Bronchial epithelial cell (primary cell): ENCODE data around the gene SLCO4A1. TPM values are rescaled to one million over a fixed set of nuclear protein-coding genes. Genes with fewer than 3 reads are reported as not detected.
"Not testable (repeated sequence)": the region's sequence is repeated elsewhere in the genome, so short reads cannot be mapped to it uniquely, and the experiment has no call there.

ENCODE experiments used
- DNase-seq: peaks from one replicate; pipeline ENCODE4 v3.0.0-alpha.2; 2010; ENCODE audit warnings: low read depth
- FAIRE-seq: peaks from 2 replicates; lab custom pipeline; 2011; peaks lifted over from hg19 to GRCh38; lab: Jason Lieb, UNC
- H3K27me3 ChIP-seq: 2 replicates; pipeline ENCODE4 v1.5.1; 2011; ENCODE audit warnings: low read length; ENCODE audit not compliant: control insufficient read depth, insufficient read depth
- H3K36me3 ChIP-seq: 2 replicates; pipeline ENCODE4 v1.5.1; 2011; ENCODE audit warnings: low read length; ENCODE audit not compliant: control insufficient read depth, insufficient read depth
- H3K4me3 ChIP-seq: 2 replicates; pipeline ENCODE4 v1.5.1; 2011; ENCODE audit warnings: mild to moderate bottlenecking, low read depth, low read length, control low read depth
- CTCF ChIP-seq: IDR thresholded peaks from 2 replicates; pipeline ENCODE4 v1.5.1; 2011; ENCODE audit warnings: mild to moderate bottlenecking, moderate library complexity, low read length, control low read depth, inconsistent platforms; ENCODE audit not compliant: insufficient read depth, severe bottlenecking
- total RNA-seq: library from RNA; depleted of rRNA; stranded (reverse); fragments of >200 nt; gene quantifications from 2 replicates; pipeline ENCODE4 v1.2.1, GENCODE V29; 2014

The SLCO4A1 gene
- total RNA-seq, 1 donor from 2014 or later, result 1.6 TPM

- DNase-seq (no peak), FAIRE-seq (peak; percentile 79)
- H3K36me3 ChIP-seq, result no peaks in the 10 kb centered on the region
- TF ChIP-seq CTCF, result no peak
- no peak overlapping the region for H3K4me3 ChIP-seq
- H3K27me3 ChIP-seq, result peaks cover 13% of the 10 kb centered on the region
These were observed 37.8 kb downstream of the SLCO4A1 start for GRCh38 chr20:62679978-62680589.

GRCh38 chr20:62682912-62683517 is 40.7 kb downstream of the SLCO4A1 start:
- Histone ChIP-seq H3K27me3 (peaks cover 13% of the 10 kb centered on the region), H3K4me3 (no peak overlapping the region), H3K36me3 (no peaks in the 10 kb centered on the region)
- TF ChIP-seq CTCF, result no peak
- DNase-seq (no peak), FAIRE-seq (no peak)

GRCh38 chr20:62683660-62684322 is 41.5 kb downstream of the SLCO4A1 start:
- peaks cover 13% of the 10 kb centered on the region for H3K27me3 ChIP-seq
- not testable (repeated sequence) for DNase-seq, FAIRE-seq, H3K36me3 ChIP-seq, H3K4me3 ChIP-seq

GRCh38 chr20:62684981-62685380 is 42.7 kb downstream of the SLCO4A1 start:
- FAIRE-seq, result no peak
- Histone ChIP-seq H3K36me3 (no peaks in the 10 kb centered on the region), H3K27me3 (peaks cover 13% of the 10 kb centered on the region), H3K4me3 (no peak overlapping the region)
- TF ChIP-seq CTCF, result no peak
- DNase-seq, result no peak

- peaks cover 11% of the 10 kb centered on the region for H3K27me3 ChIP-seq
These were observed 43.7 kb downstream of the SLCO4A1 start for GRCh38 chr20:62685781-62686555.

More at GRCh38 chr20:62685781-62686555, 43.7 kb downstream of the SLCO4A1 start:
- Histone ChIP-seq H3K4me3 (no peak overlapping the region), H3K36me3 (no peaks in the 10 kb centered on the region)
- no peak for DNase-seq
- TF ChIP-seq CTCF, result no peak
- no peak for FAIRE-seq
